GM21529 (cell line): Measurements from ENCODE around the gene CTNNA3.

Experiments used
- ATAC-seq: cut with Tn5 transposase; IDR thresholded peaks from one replicate; pipeline ENCODE4 v1.9.1; 2021; ENCODE audit not compliant: unreplicated experiment

CTNNA3 gene

GRCh38 chr10:66273966-66274519 is 1422.0 kb downstream of the CTNNA3 start:
- no peak for ATAC-seq

GRCh38 chr10:66265398-66265797 is 1430.6 kb downstream of the CTNNA3 start:
- ATAC-seq: no peak

- no peak for ATAC-seq
Measured at GRCh38 chr10:66259836-66260235, 1436.2 kb downstream of the CTNNA3 start.

- ATAC-seq: no peak
Measured at GRCh38 chr10:66258693-66259092, 1437.3 kb downstream of the CTNNA3 start.

GRCh38 chr10:66257801-66258200 is 1438.2 kb downstream of the CTNNA3 start:
- no peak for ATAC-seq

- ATAC-seq: no peak
Measured at GRCh38 chr10:66252986-66253385, 1443.0 kb downstream of the CTNNA3 start.

GRCh38 chr10:66246177-66246576 is 1449.8 kb downstream of the CTNNA3 start:
- ATAC-seq: no peak

- no peak for ATAC-seq
Measured at GRCh38 chr10:66244953-66245352, 1451.0 kb downstream of the CTNNA3 start.

- no peak for ATAC-seq
Measured at GRCh38 chr10:66242885-66243284, 1453.1 kb downstream of the CTNNA3 start.

GRCh38 chr10:66239062-66239461 is 1456.9 kb downstream of the CTNNA3 start:
- no peak for ATAC-seq

GRCh38 chr10:66238343-66238742 is 1457.7 kb downstream of the CTNNA3 start:
- ATAC-seq: no peak

GRCh38 chr10:66234872-66235271 is 1461.1 kb downstream of the CTNNA3 start:
- ATAC-seq: no peak

GRCh38 chr10:66228887-66229286 is 1467.1 kb downstream of the CTNNA3 start:
- ATAC-seq: no peak

GRCh38 chr10:66223656-66224055 is 1472.3 kb downstream of the CTNNA3 start:
- ATAC-seq: no peak

- ATAC-seq: no peak
Measured at GRCh38 chr10:66222462-66223046, 1473.4 kb downstream of the CTNNA3 start.

GRCh38 chr10:66218981-66219587 is 1476.9 kb downstream of the CTNNA3 start:
- ATAC-seq: no peak

GRCh38 chr10:66218289-66218688 is 1477.7 kb downstream of the CTNNA3 start:
- ATAC-seq: no peak

GRCh38 chr10:66215920-66216319 is 1480.1 kb downstream of the CTNNA3 start:
- ATAC-seq: no peak

- ATAC-seq: no peak
Measured at GRCh38 chr10:66214721-66215404, 1481.1 kb downstream of the CTNNA3 start.

- ATAC-seq: no peak
Measured at GRCh38 chr10:66209025-66209424, 1487.0 kb downstream of the CTNNA3 start.

GRCh38 chr10:66204838-66205237 is 1491.2 kb downstream of the CTNNA3 start:
- no peak for ATAC-seq

- ATAC-seq: no peak
Measured at GRCh38 chr10:66202101-66202500, 1493.9 kb downstream of the CTNNA3 start.
